ENCODE data around the gene HTR2A.
A peak's percentile ranks its signal among the peaks of the same experiment; 100 is the strongest.

HTR2A gene

GRCh38 chr13:46896341-46897137, at the start of gene HTR2A:
HTR2A (minus strand) TSS chr13:46897053; CDS start chr13:46895906, 1,147 bp downstream.
- DNase-seq (ENCODE audit: low spot score): no peak

DNA sequence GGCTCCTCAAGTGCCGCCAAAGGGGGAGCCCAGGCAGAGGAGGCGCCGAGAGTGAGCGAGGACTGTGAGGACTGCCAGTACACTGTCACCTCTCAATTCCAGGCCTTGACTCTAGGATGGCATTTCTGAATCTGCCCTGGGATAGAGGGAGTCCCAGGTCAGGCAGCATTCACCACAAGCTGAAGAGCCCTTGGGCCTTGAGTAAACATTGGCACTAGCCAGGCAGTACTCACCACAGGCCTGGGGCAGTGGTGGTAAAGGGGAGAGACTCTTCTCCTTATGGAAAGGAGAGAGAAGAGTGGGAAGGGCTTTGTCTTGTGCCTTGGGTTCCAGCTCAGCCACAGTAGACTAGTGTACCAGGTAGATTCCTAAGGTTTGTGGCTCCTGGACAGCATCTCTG, 39.7 kb upstream of the HTR2A start:
- DNase-seq (ENCODE audit: low spot score): no peak

GRCh38 chr13:46934749-46935148, 37.9 kb upstream of the HTR2A start:
- DNase-seq (ENCODE audit: low spot score): no peak

DNA sequence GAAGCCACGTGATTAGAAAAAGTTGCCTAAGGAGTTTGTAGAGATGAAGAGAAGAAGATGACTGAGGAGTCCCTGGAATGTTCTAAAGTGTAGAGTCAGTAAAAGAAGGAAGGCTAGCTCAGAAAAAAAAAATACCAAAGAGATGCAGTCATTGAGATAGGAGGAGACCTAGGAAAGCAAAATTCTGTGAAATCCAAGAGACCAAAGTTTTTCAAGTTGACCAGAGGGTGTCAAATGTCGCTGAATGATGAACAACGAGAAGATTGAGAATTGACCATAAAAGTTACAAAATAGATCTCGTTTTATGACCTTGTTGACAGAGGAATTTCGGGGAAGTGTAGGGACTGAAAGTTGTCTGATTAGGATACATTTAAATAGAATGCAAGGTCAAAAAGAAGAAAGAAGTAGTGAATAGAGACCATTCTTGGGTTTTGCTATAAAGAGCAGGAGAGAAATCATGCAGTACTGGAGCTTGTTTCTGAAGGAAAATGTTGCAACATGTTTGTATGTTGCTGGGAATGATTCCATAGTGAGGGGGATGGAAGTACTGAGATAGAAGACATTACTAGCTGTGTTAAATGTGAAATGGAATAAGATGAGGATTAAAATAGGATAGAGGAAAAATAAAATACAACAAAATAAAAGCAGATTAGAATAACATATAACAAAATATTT, 30.2 kb upstream of the HTR2A start:
- peak; percentile 12 for DNase-seq (ENCODE audit: low spot score)

DNA sequence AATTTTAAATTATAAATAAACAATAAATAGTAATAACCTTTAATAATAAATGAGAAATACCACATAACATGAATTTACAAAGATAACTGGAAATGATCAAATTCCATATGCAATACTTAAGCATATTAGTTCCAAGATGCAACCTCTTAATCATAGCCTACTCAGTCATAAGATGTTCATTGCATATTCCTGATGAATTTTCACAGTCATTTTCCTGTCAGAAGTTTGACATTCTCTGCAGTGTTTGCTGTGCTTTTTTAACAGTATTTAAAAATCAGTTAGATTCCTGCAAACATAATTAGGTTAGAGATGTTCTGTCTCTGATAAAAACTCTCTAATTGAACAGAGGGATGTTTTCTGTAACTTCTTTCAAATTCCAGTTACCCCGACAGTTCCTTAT, 28.6 kb upstream of the HTR2A start:
- no peak for DNase-seq (ENCODE audit: low spot score)

- no peak for DNase-seq (ENCODE audit: low spot score)
Measured at GRCh38 chr13:46914341-46914740, 17.5 kb upstream of the HTR2A start.

DNA sequence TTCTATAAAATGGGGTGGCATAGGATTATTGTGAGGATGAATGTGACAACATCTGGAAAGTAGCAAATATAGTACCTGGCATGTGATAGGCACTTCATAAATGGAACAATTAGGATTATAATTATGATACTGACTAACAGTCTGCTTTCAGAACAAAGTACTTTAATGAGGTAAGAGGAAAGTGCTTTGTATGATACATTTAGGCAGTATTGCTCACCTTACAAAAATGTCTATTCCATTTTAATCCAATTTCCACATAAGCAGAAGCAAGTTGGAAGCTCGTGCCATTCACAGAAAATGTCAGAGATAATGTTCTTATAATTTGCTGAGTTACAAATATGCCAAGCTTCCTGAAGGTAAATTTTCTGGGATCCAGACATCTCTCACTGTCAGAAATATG, 16.9 kb upstream of the HTR2A start:
- no peak for DNase-seq (ENCODE audit: low spot score)

DNA sequence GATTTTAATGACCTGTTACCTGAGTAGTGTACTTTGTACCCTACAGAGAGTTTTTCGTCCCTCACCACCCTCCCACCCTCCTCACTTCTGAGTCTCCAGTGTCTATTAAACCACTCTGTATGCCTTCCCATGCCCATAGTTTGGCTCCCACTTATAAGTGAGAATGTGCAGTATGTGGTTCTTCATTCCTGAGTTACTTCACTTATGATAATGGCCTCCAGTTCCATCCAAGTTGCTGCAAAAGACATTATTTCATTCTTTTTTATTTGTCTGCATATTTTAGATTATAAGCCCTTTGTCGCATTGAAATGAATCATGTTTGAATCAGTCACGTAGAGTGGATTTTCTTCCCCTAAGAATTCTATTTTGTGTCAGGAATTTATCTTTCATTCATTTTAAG, 12.2 kb upstream of the HTR2A start:
- DNase-seq (ENCODE audit: low spot score): no peak

- DNase-seq (ENCODE audit: low spot score): no peak
Measured at GRCh38 chr13:46908501-46908900, 11.6 kb upstream of the HTR2A start.

DNA sequence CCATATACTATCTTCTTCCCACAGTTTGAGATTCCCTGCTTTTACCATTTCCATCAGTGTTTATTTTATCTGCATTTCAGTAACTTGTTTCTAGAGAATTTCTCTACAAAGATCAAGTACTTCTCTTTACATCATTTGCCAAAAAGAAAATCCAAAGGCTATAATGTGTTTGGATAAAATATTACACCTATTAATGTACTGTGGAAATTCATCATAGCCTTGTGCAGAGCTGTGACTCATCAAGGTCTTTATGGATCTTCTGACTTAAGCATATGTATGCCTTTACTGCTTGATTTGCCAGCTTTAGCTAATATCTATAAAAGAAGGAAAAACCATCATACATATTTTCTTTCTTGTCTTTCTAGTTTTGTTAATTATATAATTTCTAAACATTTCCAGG, 9.6 kb upstream of the HTR2A start:
- DNase-seq (ENCODE audit: low spot score): no peak

DNA sequence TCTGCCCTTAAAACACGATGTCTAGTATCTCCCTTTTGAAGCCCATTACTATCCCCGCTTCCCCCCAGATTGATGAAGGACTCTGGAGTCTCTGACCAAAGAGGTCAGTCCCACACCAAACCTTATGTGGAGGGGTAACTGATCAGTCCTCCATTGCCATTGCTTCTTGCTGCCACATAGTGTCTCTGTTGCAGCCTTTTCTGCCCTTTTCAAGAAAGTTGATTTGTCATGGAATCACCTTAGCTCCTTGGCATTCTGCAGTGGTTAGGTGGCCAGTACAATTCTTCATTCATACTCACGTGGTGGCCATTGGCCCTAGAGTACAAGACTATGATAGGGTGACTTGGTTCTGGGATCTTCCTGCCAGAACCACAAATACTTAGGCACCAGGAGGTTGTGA, 8.4 kb upstream of the HTR2A start:
- DNase-seq (ENCODE audit: low spot score): no peak

- DNase-seq (ENCODE audit: low spot score): no peak
Measured at GRCh38 chr13:46903748-46904147, 6.9 kb upstream of the HTR2A start.

- no peak for DNase-seq (ENCODE audit: low spot score)
Measured at GRCh38 chr13:46901721-46902120, 4.9 kb upstream of the HTR2A start.

- DNase-seq (ENCODE audit: low spot score): no peak
Measured at GRCh38 chr13:46899801-46900200, 2.9 kb upstream of the HTR2A start.

- no peak for DNase-seq (ENCODE audit: low spot score)
Measured at GRCh38 chr13:46895381-46895780, 1.5 kb downstream of the HTR2A start.

DNA sequence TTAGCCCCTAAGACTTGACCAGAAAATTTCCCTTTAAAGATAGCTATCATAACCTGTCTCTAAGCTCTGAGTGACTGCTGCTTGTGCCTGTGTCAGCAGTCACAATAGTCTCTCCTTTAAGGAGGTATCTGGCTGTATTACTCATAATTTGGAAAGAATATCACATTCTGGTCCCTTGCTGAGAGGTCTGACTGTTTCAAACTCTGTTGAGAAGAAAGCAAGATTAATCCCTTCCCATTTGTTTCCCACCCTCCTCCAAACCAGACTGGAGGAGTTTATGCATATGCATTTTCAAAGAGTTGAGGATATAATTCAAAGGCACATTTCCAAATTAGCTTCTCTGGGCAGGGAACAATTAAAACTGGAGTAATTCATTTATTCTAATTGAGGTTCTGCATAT, 2.3 kb downstream of the HTR2A start:
- DNase-seq (ENCODE audit: low spot score): no peak

GRCh38 chr13:46893798-46894560, 2.9 kb downstream of the HTR2A start:
- DNase-seq (ENCODE audit: low spot score): peak; percentile 45

DNA sequence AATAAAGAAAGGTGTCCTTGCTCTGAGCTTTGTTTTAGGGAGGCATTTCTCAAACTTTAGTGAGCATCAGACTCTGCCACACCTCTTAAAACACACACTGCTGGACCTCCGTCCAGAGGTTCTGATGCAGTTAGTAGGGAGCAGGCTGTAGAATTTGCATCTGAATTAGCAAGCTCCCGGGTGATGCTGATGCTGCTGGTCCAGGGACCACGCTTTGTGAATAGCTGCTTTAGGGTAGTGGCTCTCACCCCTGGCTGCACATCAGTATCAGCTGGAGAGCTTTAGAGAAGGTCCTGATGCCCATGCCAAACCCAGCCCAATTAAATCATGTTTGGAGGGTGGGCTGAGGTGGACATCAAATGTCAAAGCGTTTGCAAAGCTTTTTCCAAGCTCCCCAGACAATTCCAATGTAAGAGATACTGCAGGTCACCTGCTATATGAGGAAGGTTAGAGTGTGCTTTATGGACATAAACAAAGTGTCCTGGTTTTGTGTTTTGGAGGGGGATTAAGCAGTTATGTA, 3.6 kb downstream of the HTR2A start:
- DNase-seq (ENCODE audit: low spot score): no peak

DNA sequence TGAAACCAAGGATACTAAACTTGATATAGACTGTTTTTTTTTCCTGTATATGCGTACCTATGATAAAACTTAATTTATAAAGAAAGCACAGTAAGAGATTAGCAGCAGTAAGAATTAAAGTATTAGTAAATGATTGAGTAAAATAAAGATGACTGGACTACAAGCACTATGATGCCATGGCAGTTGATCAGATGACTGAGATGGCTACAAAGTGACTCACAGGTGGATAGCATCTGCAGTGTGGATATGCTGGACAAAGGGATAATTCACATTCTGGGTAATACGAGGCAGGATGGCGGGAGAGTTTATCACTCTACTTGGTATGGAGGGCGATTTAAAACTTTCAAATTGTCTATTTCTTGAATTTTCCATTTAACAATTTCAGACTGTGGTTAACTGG, 11.8 kb downstream of the HTR2A start:
- DNase-seq (ENCODE audit: low spot score): no peak

- no peak for DNase-seq (ENCODE audit: low spot score)
Measured at GRCh38 chr13:46884531-46884930, 12.3 kb downstream of the HTR2A start.

DNA sequence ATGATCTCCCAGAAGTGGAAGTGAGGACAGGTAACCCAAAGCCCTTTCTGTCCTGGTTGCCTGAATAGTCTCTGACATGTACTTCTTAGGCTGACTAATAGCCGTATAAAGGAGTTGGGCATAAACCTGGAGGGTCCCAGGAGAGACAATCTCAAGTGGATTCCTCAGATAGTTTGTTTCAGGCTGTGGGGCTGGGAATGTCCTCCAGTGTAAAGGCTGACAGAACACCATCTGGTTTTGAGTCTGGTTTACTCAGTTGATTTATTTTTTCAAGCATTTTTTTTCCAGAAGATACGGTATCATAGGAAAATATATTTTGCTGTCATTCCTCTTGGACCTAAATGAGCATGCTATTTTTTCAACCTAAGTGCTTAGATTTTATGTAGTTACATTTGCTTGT, 15.2 kb downstream of the HTR2A start:
- DNase-seq (ENCODE audit: low spot score): no peak

DNA sequence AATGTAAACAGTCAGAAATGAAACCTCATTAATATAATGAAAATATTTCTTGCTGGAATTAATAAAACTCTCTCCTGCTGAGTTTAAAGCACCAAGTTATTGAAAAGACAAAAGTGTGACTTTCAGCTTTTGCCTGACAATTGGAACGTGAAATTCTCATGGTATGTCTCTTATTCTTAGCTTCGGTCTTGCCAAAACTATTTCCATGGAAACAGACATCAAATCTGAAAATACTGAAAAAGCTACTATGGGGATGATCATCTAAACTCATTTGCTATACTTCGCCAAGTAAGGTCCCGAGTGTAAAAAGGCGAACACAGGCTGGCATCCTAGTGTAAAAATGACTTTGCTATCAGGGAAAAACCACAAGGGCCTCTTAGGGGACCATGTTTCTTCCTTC, 22.8 kb downstream of the HTR2A start:
- no peak for DNase-seq (ENCODE audit: low spot score)

GRCh38 chr13:46871557-46871956, 25.3 kb downstream of the HTR2A start:
- DNase-seq (ENCODE audit: low spot score): no peak
